HS-27A (cell line): ENCODE data around the gene GPR150.

Source experiments
- DNase-seq: peaks from one replicate; pipeline ENCODE4 v3.0.0-alpha.2; 2012; ENCODE audit warnings: low read depth, missing footprints

Gene GPR150

GRCh38 chr5:95620030-95620869 is at the start of gene GPR150:
TSS of gene GPR150 (plus strand) at chr5:95620087. CDS start at chr5:95620276, 189 bp downstream.
- DNase-seq = no peak

GRCh38 chr5:95572016-95572415 is 47.9 kb upstream of the GPR150 start:
- no peak for DNase-seq

GRCh38 chr5:95581576-95581975 is 38.3 kb upstream of the GPR150 start:
- no peak for DNase-seq

- DNase-seq = no peak
Measured at GRCh38 chr5:95583992-95584391, 35.9 kb upstream of the GPR150 start.

- DNase-seq = no peak
Measured at GRCh38 chr5:95590880-95591279, 29.0 kb upstream of the GPR150 start.

- DNase-seq = peak; percentile 2
Measured at GRCh38 chr5:95591490-95591901, 28.4 kb upstream of the GPR150 start.

- DNase-seq = no peak
Measured at GRCh38 chr5:95595289-95595931, 24.5 kb upstream of the GPR150 start.

- no peak for DNase-seq
Measured at GRCh38 chr5:95599252-95599651, 20.6 kb upstream of the GPR150 start.

GRCh38 chr5:95600557-95600956 is 19.3 kb upstream of the GPR150 start:
- no peak for DNase-seq

- no peak for DNase-seq
Measured at GRCh38 chr5:95605786-95606185, 14.1 kb upstream of the GPR150 start.

- no peak for DNase-seq
Measured at GRCh38 chr5:95606419-95606818, 13.5 kb upstream of the GPR150 start.

GRCh38 chr5:95609711-95610110 is 10.2 kb upstream of the GPR150 start:
- DNase-seq = no peak

- DNase-seq = no peak
Measured at GRCh38 chr5:95610546-95610945, 9.3 kb upstream of the GPR150 start.

- no peak for DNase-seq
Measured at GRCh38 chr5:95611396-95611795, 8.5 kb upstream of the GPR150 start.

GRCh38 chr5:95613514-95613913 is 6.4 kb upstream of the GPR150 start:
- DNase-seq = no peak

GRCh38 chr5:95615164-95615467 is 4.8 kb upstream of the GPR150 start:
- no peak for DNase-seq

- DNase-seq = no peak
Measured at GRCh38 chr5:95617057-95617456, 2.8 kb upstream of the GPR150 start.

GRCh38 chr5:95619096-95619495 is 791 bp upstream of the GPR150 start:
- no peak for DNase-seq

GRCh38 chr5:95619514-95620029 is 315 bp upstream of the GPR150 start:
- DNase-seq = no peak

GRCh38 chr5:95620870-95621838 is 1.3 kb downstream of the GPR150 start:
- no peak for DNase-seq

GRCh38 chr5:95621839-95622629 is 2.1 kb downstream of the GPR150 start:
- DNase-seq = no peak
